Measurements from ENCODE around the gene DISC1.
"Not testable (repeated sequence)": the region's sequence is repeated elsewhere in the genome, so short reads cannot be mapped to it uniquely, and the experiment has no call there.

The DISC1 gene

DNA sequence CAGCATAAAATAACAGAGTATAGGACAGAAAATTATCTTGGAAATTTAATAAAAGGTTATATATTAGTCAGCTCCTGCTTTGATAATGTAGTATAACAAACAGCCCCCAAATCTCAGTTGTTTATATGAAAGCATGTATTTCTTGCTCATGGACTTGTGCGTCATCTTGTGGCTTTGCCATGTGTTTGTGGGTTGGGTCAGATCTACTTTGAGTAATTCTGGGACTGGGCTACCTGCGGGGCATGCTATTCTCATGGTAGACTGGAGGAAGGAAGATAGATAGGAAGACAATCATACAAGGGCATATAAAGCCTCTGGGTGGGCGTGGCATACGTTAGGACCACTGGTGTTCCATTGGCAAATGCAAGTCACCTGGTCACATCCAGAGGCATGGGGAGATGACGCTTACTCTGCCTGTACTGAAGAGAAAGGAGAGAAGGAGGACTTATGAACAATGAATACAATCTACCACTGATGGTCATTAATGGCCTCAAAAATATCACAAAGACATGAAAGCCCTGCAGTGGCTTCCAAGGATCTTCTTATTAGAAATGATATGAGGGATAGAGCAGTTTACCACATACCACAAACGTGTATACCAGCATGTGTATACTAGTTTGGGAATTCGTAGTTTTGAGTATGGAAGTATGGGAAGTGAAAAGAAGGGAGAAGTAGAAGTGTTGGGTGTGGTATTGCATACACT is 267.0 kb downstream of the DISC1 start:
- no peak for DNase-seq (ENCODE audit: low read depth)

DNA sequence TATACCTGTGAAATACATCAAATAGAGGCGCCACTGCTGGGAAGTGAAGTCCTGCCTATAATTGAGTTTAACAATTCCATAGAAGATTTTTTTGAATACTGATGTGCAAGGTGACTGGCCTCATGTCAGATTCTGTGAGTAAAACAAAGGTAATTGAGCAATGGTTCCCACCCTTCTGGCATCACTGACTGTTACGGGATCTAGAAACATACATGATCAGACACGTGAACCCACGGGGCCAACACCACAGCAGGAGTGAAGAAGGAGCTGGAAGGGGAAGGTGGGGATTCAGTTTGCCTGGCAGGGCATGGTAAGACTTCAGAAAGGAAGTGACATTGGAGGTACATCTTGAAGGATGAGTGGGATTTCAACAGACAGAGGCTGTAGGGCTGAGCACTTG is 270.2 kb downstream of the DISC1 start:
- DNase-seq (ENCODE audit: low read depth) = no peak

DNA sequence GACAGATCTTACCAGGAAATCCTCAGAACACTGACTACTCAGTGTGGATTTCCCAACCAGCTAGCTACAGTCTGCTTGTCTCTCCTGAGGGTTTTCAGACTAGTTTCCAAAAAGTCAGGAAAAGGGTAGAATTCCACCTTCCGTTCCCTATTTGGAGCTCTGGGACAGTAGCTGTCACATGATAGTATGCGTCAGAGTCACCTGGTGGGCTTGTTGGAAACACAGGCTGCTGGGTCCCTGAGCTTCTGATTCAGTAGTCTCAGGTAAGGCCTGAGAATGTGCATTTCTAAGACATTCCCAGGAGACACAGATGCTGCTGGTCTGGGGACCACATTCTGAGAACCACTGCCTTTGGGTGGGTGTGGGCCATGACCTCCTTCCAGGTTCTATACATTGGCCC is 272.5 kb downstream of the DISC1 start:
- DNase-seq (ENCODE audit: low read depth) = no peak

DNA sequence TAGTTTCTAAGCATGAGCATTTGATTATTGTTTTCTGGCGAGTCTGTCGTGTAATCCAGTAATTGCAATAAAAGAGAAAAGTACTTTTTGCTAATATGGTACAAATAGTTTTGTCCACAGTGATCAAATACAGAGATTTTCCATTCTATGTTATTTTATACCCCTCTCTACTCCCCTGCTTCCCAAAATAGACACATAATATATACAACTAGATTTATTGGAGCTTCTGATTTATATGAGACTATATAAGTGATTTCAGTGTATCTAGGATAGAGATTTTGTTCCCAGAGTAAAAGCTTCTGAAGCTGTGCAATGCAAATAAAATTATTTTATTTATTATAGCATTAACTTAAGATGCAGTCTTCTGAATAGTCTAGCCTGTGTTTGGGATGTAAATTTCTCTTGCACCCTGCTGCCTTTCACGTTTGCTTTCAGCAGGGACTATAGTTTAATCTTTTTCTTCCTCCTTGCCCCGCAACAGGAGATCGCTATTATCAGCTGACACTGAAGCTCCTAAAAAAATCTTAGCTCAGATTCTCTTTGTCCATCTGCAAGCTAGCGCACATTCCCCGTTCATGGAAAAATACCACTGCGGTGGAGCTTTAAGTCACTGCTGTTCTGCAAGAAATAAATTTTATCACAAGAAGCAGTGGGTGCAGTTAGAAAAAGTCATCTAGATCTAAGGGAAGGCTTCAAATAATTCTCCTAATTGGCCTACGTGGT is 273.3 kb downstream of the DISC1 start:
- DNase-seq (ENCODE audit: low read depth) = no peak

DNA sequence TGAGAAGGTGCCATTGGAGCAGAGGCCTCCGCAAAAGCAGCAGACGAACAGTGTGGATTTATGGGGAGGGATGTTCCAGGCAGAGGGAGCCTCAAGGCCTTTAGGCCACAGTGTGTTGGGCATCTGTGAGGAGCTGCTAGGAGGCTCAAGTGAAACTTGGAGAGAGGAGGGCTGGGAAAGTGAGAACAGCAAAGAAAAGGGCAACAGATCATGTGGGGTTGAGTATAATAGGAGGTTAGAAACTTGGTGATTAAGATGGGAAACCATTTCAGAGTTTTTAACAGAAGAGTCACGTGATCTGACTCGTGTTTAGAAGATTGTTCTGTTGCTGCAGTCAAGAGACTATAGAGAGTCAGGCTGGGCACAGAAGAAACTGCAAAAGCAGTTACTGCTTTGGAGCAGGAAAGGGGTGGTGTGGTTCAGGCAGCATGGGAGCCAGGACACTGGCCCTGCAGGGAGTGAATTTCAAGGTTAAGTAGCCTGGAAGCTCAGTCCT is 277.0 kb downstream of the DISC1 start:
- DNase-seq (ENCODE audit: low read depth) = no peak

DNA sequence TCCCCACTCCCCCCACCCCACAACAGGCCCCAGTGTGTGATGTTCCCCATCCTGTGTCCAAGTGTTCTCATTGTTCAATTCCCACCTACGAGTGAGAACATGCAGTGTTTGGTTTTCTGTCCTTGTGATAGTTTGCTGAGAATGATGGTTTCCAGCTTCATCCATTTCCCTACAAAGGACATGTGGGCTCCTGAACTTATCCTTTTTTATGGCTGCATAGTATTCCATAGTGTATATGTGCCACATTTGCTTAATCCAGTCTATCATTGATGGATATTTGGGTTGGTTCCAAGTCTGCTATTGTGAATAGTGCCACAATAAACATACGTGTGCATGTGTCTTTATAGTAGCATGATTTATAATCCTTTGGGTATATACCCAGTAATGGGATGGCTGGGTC is 280.7 kb downstream of the DISC1 start:
- DNase-seq (ENCODE audit: low read depth) = not testable (repeated sequence)

DNA sequence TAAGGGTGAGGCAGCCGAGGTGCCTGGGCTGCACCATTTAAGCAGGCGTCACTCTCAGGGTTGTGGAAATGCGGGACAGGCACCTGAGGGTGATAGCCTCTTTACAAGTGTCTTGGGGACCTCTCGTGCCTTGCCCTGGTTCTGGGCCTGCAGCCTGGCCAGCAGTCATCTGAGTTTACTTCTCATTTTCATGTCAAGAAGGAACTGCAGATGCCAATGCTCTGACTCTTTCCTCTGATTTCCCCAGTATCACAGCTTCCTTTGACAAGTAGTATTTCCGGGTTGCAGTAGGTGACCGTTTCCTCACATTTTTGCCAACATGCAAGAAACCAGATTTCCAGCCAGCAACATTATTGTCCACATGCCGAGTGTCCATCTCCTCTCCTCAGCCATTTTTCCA is 286.9 kb downstream of the DISC1 start:
- no peak for DNase-seq (ENCODE audit: low read depth)

DNA sequence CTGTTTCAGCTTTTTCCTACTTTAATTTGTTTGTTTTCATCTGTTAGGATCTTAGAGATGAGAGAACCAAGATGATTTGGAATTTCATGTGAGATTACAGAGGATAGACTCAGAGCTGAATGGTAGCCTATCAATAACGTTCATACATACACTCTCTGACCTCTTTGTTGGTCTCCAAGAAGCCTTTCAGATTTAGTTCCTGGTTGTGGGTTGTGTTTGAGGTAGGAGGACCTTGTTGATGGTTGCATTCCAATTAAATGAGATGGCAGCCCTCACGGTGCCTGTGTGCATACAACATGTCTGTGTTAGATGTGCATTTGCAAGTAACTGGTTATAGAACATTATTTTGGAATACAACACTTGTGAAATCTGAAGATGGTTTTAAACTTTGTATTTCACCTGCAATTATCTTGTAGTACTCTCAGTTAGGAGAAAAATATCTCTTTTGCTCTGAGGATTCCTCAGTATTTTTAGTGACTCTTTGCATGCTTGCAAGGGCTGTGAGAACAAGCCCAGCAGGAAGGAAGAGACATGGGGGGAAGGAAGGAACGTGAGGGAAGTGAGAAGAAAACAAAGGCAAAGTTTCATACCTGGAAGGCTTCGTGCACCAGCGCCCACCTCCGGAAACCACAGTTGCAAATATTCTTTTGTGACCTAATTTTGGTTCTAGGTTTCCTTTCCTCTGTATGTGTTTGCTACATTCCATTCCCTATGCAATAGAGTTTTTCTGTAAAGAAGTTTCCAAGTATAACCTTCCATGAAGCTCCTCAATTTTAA is 291.8 kb downstream of the DISC1 start:
- no peak for DNase-seq (ENCODE audit: low read depth)

DNA sequence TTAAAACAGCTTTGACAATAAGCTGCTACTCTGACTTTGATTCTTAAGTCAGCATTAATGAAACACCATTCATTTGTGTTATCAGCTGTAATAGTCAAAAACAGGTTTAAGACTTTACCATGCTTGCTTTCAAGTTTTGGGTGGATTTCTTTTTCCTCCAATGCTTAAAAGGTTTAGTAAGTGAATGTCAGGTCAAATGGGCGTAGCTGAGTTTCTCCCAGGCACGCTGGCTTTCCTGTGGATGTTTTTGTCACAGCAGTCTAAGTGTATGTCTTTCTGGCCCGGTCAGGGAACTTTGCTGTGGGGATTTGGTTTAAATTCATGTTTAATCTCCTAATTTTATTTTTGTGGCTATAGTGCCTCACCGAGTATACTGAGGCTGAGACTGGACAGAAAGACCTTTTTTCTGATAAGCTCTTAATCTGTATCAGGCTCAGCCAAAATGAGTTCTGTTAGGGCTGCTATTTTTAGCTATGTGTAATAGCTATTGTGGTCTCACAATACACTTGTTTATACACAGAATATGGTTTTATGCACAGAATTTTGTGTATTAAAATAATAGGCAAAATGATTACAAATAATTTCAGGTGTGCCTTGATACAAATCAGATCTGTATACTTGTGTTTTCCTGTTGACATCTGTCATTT is 292.8 kb downstream of the DISC1 start:
- DNase-seq (ENCODE audit: low read depth) = no peak

DNA sequence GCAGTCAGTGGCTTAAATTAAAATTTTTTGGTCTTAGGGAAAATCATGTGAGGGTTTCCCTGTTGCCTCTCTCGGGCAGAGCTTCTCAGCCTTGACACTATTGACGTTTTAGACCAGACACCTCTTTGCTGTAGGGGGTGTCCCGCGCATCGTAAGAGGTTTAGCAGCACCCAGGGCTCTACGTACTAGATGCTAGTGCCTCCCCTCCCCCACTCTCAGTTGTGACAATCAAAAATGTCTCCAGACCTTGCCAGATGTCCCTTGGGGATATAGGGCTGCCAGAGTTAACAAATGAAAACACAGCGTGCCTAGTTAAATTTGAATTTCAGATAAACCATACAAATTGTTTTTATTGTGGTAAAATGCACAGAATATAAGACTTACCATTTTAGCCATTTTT is 293.3 kb downstream of the DISC1 start:
- no peak for DNase-seq (ENCODE audit: low read depth)

DNA sequence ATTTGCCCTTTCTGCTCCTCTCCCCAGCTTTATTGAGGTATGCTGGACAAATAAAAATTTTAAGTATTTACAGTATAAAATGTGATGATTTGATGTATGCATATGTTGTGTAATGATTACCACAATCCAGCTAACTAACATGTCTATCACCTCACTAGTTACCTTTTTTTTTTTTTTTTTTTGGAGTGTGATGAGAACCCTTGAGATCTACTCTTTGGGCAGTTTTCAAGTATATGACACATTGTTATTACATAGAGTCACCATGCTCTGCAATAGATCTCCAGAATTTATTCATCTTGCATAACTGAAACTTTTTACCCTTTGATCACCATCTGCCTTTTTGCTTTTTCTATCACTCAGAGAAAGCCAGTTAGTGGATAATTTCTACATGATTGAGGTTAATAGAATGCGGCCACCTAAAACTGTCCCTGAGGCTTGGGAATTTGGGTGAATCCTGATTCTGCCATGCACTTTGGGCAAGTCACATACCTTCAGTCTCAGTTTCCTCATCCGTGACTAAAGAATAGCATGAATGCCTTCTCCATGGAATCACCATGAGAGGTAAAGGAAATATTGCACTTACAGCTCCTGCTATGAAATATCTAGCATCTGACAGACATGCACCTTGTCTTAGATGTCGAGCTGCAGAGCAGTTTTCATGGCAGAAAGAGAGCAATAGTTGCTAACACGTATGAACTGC is 295.2 kb downstream of the DISC1 start:
- no peak for DNase-seq (ENCODE audit: low read depth)

DNA sequence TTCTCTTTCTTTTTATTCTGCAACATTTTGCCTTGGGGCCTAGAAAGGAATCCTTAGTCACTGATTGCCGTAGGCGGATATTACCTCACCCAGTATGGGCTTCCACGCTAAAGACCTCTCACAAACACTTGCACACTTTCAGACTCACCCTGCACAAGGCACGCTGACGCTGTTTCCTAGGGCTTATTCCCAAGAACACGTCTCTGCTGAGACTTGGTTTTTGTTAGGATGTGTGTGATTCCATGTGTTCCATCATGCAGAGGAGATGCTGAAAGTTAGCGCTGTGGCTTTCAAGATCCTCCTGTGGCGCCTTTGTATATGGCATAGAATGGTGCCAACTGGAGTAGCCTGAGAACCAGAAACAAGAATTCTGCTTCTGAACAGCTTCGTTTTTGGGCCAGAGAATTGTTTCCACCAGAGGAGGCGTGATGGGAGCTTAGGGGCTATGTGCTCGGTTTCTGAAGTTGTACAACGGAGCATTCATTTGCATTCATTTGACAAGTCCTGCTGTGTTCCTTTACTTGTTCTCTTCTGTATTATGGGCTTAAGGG is 297.0 kb downstream of the DISC1 start:
- DNase-seq (ENCODE audit: low read depth) = no peak

DNA sequence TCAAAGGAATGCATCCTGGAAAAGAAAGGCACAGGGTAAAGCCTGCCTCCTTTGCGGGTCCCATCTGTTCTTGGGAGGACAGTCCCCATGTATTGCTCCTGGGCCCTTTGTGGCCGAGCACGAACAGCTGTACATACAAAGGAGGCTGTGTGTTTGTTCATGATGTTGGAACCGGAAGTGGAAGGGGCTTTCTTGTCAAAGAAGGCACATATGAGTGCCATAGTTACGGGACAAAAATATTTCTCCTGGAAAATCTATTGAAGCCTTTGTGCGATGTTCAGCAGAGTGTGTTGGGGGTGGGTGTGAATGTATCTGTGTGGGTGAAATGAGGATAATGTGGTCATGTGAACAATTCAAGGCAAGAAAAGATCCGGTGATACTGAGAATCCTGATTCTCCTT is 297.6 kb downstream of the DISC1 start:
- DNase-seq (ENCODE audit: low read depth) = no peak

DNA sequence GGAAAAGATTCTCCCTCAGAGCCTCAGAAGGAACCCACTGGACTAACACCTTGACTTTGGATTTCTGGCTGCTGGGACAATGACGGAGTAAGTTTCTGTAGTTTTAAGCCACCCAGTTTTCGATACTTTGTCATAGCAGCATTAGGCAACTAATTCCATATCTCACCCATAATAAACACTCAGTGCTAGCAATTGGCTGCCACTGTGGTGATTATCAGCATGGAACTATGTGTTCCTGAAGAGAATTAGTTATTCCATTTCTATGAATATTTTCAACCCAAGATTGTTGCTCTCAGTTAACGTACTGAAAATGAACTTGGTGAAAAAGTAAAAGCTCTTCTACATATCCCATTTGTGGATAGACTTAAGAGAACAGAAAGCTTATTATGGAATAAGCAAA is 299.3 kb downstream of the DISC1 start:
- no peak for DNase-seq (ENCODE audit: low read depth)

DNA sequence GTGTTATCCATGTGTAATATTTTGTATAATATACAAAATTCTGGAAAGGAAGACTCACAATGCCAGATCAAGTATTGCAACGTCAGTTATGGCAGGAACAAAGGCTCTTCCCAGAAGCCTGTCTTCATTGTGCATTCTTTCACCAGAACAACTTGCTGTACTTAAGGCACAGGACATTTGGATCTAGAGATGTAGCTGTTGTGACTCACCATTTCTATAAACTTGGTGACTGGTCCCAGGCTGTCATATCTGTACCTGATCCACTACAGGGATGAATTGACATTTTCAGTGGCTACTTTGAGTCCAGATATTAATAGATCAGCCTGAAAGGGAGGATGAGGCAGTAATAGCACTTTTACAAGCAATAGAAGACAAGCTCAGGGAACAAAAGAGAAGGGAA is 299.8 kb downstream of the DISC1 start:
- DNase-seq (ENCODE audit: low read depth) = no peak

DNA sequence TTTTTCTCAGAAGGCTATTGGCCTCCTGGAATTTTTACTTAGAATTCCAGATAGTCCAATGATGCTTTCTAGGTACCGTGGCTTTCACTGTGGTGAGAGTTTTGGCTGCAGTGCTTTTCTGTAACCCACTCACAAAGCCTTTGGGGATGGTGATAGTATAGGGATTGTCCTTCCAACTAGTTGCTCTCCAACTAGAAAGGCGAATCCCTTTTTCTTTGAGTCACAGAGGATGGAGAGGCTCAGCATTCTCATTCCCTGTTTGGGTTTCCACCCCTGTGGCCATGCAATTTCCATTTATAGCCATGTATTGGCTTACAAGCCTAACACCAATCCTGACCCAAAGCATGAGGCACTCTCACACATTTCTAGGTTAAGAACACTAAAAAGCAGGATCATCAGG is 300.3 kb downstream of the DISC1 start:
- DNase-seq (ENCODE audit: low read depth) = no peak

DNA sequence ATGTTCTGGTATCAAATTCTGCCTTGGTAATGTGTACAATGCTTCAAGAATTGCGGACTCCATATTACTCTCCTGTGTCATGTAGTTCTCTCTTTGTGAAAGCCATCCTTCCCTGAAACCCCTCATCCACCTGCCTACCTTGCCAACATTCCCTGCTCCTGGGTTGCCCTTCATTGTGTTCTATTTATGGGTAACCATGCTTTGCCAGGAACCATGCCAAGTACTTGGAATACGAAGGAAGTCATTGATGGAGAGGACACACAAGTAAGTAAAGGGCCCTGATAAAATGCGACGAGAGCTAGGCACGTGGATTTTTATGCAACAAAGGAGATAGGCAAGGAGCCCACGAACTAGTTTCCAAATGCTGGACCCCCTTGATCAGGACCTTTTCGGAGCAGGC is 300.8 kb downstream of the DISC1 start:
- DNase-seq (ENCODE audit: low read depth) = no peak

DNA sequence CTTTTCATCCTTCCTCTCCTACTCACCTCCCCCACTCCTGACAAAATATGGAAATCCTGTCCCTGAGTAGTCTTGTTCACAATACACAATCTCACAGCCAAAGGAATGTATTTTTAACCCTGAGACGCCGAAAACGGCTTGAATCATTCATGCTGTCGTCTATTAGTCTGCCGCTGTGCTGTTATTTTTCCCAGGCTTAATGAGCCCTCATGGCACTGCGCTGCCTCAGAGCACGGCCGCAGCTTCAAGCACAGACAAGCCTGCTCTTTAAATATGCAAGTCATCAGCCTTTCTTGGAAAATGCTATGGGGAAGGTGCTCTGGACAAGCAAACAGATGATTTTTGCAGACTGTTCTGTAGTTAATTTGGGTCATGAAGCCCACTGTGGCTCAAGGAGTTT is 302.7 kb downstream of the DISC1 start:
- DNase-seq (ENCODE audit: low read depth) = no peak

DNA sequence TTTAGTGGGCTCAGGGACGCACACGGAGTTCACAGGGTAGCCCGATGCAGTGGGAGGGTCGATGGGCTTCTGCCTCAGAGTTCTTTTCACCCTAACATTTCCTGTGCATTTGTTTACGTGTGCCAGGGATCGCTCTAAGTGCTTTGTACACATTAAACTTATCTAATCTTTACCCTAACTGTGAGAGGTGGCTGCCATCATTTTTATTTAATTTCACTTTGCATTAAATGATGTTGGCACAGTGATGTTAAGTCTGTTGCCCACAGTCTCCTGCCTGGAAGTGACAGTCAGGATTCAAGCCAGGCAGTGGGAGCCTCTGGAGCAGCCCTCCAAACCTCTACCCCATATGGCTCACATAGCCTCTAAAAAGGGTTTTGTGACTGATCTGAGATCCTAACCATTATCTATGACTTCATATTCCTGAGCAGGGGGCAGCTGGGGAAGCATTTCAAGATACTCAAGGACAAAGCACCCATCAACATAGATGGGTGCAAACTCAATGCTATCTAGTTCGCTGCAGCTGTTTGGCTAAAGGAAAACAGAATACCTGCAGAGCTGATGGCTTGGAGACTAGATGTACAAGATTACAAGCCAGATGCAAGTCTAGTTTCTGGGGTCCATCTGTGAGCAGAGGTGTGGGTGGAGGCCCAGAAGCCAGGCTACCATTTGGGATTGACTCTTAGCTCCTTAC is 303.8 kb downstream of the DISC1 start:
- no peak for DNase-seq (ENCODE audit: low read depth)

DNA sequence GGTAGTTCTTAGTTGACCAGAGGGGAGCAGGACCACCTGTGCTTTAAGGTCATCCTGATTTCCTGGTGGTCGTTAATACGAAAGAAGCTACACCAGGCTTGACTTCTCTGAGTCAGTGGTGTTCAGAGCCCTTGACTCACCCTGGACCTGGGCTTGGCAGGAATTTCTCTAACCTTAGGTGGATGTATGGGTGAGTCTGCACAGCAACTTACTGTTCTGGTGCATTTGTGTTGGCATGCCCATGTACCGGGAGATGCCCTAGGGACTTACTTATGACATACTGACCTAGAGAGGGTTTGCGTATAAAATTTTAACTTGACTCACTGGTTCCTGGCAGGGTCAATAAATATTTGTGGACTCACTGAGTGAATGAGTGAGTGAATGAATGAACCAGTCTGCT is 304.6 kb downstream of the DISC1 start:
- DNase-seq (ENCODE audit: low read depth) = no peak
